ENCODE measurements around the gene KY. TPM values are rescaled to one million over a fixed set of nuclear protein-coding genes. Genes with fewer than 3 reads are reported as not detected.
"Not testable (repeated sequence)": the region's sequence is repeated elsewhere in the genome, so short reads cannot be mapped to it uniquely, and the experiment has no call there.

Gene KY
- total RNA-seq, 2 donors from 2014 or later: 0.32 to 0.44 TPM

DNA sequence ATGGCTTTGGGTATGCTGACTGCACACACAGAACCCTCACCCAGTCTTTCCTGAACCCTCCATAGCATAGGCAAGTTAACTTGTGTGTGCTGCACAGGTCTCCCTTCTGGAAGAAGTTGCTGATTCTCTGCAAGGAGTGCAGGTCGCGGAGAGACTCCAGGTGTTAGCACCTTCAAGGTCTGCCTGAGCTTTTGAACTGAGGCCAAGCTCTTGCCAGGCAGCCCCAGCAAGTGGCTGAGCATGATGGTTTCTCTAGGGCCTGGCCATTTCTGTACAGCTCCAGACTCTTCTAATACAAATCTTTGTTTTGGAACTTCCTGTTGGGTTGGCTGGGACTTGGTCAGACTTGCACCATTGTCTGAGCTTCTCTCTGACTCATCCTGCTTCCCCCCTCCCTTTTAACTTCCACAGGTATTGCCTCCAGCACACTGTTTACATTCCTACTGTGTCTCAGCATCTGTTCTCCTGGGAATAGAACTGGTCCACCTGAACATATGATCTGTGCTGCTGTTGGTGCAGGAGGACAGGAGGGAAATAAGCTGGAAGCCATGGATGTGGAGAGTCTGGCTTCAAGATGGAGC, 53.3 kb downstream of the KY start:
- H3K36me3 ChIP-seq: no peaks in the 10 kb centered on the region
- no peaks in the 10 kb centered on the region for H3K9me3 ChIP-seq
- H3K27ac ChIP-seq: no peak overlapping the region
- TF ChIP-seq, protein P1, sequence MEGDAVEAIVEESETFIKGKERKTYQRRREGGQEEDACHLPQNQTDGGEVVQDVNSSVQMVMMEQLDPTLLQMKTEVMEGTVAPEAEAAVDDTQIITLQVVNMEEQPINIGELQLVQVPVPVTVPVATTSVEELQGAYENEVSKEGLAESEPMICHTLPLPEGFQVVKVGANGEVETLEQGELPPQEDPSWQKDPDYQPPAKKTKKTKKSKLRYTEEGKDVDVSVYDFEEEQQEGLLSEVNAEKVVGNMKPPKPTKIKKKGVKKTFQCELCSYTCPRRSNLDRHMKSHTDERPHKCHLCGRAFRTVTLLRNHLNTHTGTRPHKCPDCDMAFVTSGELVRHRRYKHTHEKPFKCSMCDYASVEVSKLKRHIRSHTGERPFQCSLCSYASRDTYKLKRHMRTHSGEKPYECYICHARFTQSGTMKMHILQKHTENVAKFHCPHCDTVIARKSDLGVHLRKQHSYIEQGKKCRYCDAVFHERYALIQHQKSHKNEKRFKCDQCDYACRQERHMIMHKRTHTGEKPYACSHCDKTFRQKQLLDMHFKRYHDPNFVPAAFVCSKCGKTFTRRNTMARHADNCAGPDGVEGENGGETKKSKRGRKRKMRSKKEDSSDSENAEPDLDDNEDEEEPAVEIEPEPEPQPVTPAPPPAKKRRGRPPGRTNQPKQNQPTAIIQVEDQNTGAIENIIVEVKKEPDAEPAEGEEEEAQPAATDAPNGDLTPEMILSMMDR (IDR thresholded peaks at IDR 0.05): no peak
- no peak overlapping the region for H3K9ac ChIP-seq (ENCODE audit: low read depth in 2 of 2, low read length in 2 of 2)
- H3K27me3 ChIP-seq: no peaks in the 10 kb centered on the region
- H3K4me3 ChIP-seq: no peak overlapping the region
- intact Hi-C loops (cut with DNase I): no loop called here
- no peaks in the 10 kb centered on the region for H3K4me1 ChIP-seq
- DNase-seq: no peak

- H3K9ac ChIP-seq (ENCODE audit: low read depth in 2 of 2, low read length in 2 of 2); H3K36me3 ChIP-seq; H3K27ac ChIP-seq; H3K27me3 ChIP-seq; intact Hi-C loops (cut with DNase I); H3K4me3 ChIP-seq; DNase-seq; H3K4me1 ChIP-seq; H3K9me3 ChIP-seq: not testable (repeated sequence)
Observed at GRCh38 chr3:134594986-134595385, 55.8 kb downstream of the KY start.

- H3K27ac ChIP-seq: no peak overlapping the region
- no peaks in the 10 kb centered on the region for H3K27me3 ChIP-seq
- TF ChIP-seq, protein P1 (IDR thresholded peaks at IDR 0.05): no peak
- H3K9ac ChIP-seq (ENCODE audit: low read depth in 2 of 2, low read length in 2 of 2): no peak overlapping the region
- DNase-seq: no peak
- no peaks in the 10 kb centered on the region for H3K9me3 ChIP-seq
- H3K4me1 ChIP-seq: no peaks in the 10 kb centered on the region
- H3K4me3 ChIP-seq: no peak overlapping the region
- intact Hi-C loops (cut with DNase I): no loop called here
- no peaks in the 10 kb centered on the region for H3K36me3 ChIP-seq
Observed at GRCh38 chr3:134594331-134594741, 56.5 kb downstream of the KY start.

GRCh38 chr3:134592806-134593205, 58.0 kb downstream of the KY start:
- no peak overlapping the region for H3K27ac ChIP-seq
- DNase-seq: no peak
- H3K4me3 ChIP-seq: no peak overlapping the region
- no peaks in the 10 kb centered on the region for H3K27me3 ChIP-seq
- H3K9me3 ChIP-seq: no peaks in the 10 kb centered on the region
- TF ChIP-seq, protein P1 (IDR thresholded peaks at IDR 0.05): no peak
- no peaks in the 10 kb centered on the region for H3K36me3 ChIP-seq
- intact Hi-C loops (cut with DNase I): no loop called here
- no peak overlapping the region for H3K9ac ChIP-seq (ENCODE audit: low read depth in 2 of 2, low read length in 2 of 2)
- no peaks in the 10 kb centered on the region for H3K4me1 ChIP-seq

DNA sequence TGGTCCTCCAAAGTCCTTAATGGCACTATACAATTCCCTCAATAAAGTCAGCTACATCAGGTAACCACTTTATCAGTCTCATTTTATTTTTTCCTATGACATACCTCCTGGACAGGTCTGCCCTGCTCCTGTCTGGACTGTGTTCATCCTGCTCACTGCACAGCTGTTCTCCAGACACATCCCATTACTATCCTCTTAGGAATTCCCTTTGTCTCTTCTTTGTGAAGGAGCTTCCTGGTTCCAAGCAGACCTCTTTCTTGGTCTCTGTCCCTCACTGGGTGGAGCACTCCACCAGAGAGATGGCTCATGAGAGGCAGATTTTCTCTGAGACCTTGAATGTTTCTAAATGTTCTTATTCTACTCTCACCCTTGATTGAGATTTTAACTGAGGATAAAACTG, 60.1 kb downstream of the KY start:
- no peaks in the 10 kb centered on the region for H3K27me3 ChIP-seq
- H3K27ac ChIP-seq: no peak overlapping the region
- no peak for DNase-seq
- TF ChIP-seq, protein P1 (IDR thresholded peaks at IDR 0.05): no peak
- H3K4me3 ChIP-seq: no peak overlapping the region
- no peaks in the 10 kb centered on the region for H3K36me3 ChIP-seq
- no peaks in the 10 kb centered on the region for H3K4me1 ChIP-seq
- intact Hi-C loops (cut with DNase I): no loop called here
- H3K9ac ChIP-seq (ENCODE audit: low read depth in 2 of 2, low read length in 2 of 2): no peak overlapping the region
- H3K9me3 ChIP-seq: no peaks in the 10 kb centered on the region

GRCh38 chr3:134579141-134579665, 71.6 kb downstream of the KY start:
- H3K27me3 ChIP-seq: no peaks in the 10 kb centered on the region
- no peaks in the 10 kb centered on the region for H3K36me3 ChIP-seq
- DNase-seq: no peak
- no peaks in the 10 kb centered on the region for H3K9me3 ChIP-seq
- TF ChIP-seq, protein P1 (IDR thresholded peaks at IDR 0.05): no peak
- intact Hi-C loops (cut with DNase I): no loop called here
- no peaks in the 10 kb centered on the region for H3K4me1 ChIP-seq
- H3K27ac ChIP-seq: no peak overlapping the region
- H3K4me3 ChIP-seq: no peak overlapping the region
- no peak overlapping the region for H3K9ac ChIP-seq (ENCODE audit: low read depth in 2 of 2, low read length in 2 of 2)
